Breast epithelium (tissue), 3 donors: ENCODE data around the gene RPL21.

ENCODE experiments used
- CTCF ChIP-seq, 3 donors: fragments of 450-650 bp; IDR thresholded peaks; one replicate each; pipeline ENCODE4 v1.5.1; 2016 to 2017; ENCODE audit warnings: antibody characterized with exemption in 3 of 3, mild to moderate bottlenecking in 3 of 3, moderate library complexity in 3 of 3
- POLR2A ChIP-seq: fragments of 450-650 bp; IDR thresholded peaks from one replicate; pipeline ENCODE4 v1.6.1; 2016; ENCODE audit warnings: antibody characterized with exemption, mild to moderate bottlenecking, moderate library complexity

- TF ChIP-seq CTCF (IDR thresholded peaks at IDR 0.05): no peak
- TF ChIP-seq POLR2A: no peak
These were observed 20.3 kb downstream of the RPL21 start for GRCh38 chr13:27271570-27272096.
